IMR-90 (cell line): ENCODE data around the gene ISCU. TPM values are rescaled to one million over a fixed set of nuclear protein-coding genes. Genes with fewer than 3 reads are reported as not detected.

Source experiments
- ATAC-seq: fragments of 200-7000 bp; cut with Tn5 transposase; 2 replicates; pipeline ENCODE4 v1.9.1; 2020; ENCODE audit warnings: low read depth, mild to moderate bottlenecking, moderate library complexity
- BruUV-seq: library from RNA; stranded (reverse); fragments of 400-500 nt; replicated peaks from 2 replicates; lab custom pipeline; 2021; lab: Mats Ljungman, UMichigan
- CTCF ChIA-PET: fragments of 300-600 bp; formaldehyde crosslinking; extraction: SDS; loops from one replicate; lab custom pipeline; 2021; ENCODE audit warnings: antibody characterized with exemption; lab: Yijun Ruan, JAX
- POLR2A ChIA-PET: fragments of 300-600 bp; sonication (Branson Sonifier 250); formaldehyde crosslinking; loops from one replicate; lab custom pipeline; 2022; ENCODE audit warnings: antibody characterized with exemption; ENCODE audit not compliant: unreplicated experiment; lab: Charles Lee
- DNase-seq: peaks from one replicate; pipeline ENCODE4 v3.0.0; 2013
- H2AFZ ChIP-seq: replicated peaks from 2 replicates; pipeline ENCODE3; 2013; ENCODE audit warnings: low read length, mild to moderate bottlenecking; ENCODE audit not compliant: poor library complexity
- H2AK5ac ChIP-seq: 2 replicates; pipeline ENCODE4 v1.6.1; 2013; ENCODE audit warnings: low read depth, low read length, inconsistent platforms
- H2AK9ac ChIP-seq: replicated peaks from 2 replicates; pipeline ENCODE3; 2013; ENCODE audit warnings: mild to moderate bottlenecking, low read depth, low read length, moderate library complexity; ENCODE audit not compliant: poor library complexity
- H2BK120ac ChIP-seq: 2 replicates; pipeline ENCODE4 v1.6.1; 2013; ENCODE audit warnings: low read depth, low read length, inconsistent platforms
- H2BK15ac ChIP-seq: 3 replicates; pipeline ENCODE4 v1.6.1; 2013; ENCODE audit warnings: low read depth, low read length, inconsistent platforms
- H2BK20ac ChIP-seq: 2 replicates; pipeline ENCODE4 v1.6.1; 2013; ENCODE audit warnings: low read depth, mild to moderate bottlenecking, inconsistent platforms, low read length, moderate library complexity
- H2BK5ac ChIP-seq: 2 replicates; pipeline ENCODE4 v1.6.1; 2013; ENCODE audit warnings: mild to moderate bottlenecking, low read depth, low read length, inconsistent platforms; ENCODE audit not compliant: poor library complexity, severe bottlenecking
- H3K14ac ChIP-seq: replicated peaks from 2 replicates; pipeline ENCODE4 v1.6.1; 2013; ENCODE audit warnings: low read depth, low read length, inconsistent platforms
- H3K18ac ChIP-seq: 2 replicates; pipeline ENCODE4 v1.6.1; 2013; ENCODE audit warnings: low read depth, low read length, control low read depth
- H3K23ac ChIP-seq: 2 replicates; pipeline ENCODE4 v1.6.1; 2013; ENCODE audit warnings: low read depth, low read length, inconsistent platforms
- H3K27ac ChIP-seq: 2 replicates; pipeline ENCODE4 v1.5.1; 2013; ENCODE audit warnings: mild to moderate bottlenecking, control low read depth, low read length; ENCODE audit not compliant: insufficient read depth
- H3K27me3 ChIP-seq: 2 replicates; pipeline ENCODE4 v1.6.1; 2013; ENCODE audit warnings: low read length; ENCODE audit not compliant: control insufficient read depth, insufficient read depth
- H3K36me3 ChIP-seq: 2 replicates; pipeline ENCODE4 v1.6.1; 2013; ENCODE audit warnings: low read length, mixed read lengths; ENCODE audit not compliant: control insufficient read depth, insufficient read depth
- H3K4ac ChIP-seq: 2 replicates; pipeline ENCODE4 v1.6.1; 2013; ENCODE audit warnings: low read depth, low read length, inconsistent platforms
- H3K4me1 ChIP-seq: 2 replicates; pipeline ENCODE4 v1.6.1; 2013; ENCODE audit warnings: low read length, mixed read lengths; ENCODE audit not compliant: control insufficient read depth, insufficient read depth
- H3K4me2 ChIP-seq: 2 replicates; pipeline ENCODE4 v1.6.1; 2013; ENCODE audit warnings: low read depth, mild to moderate bottlenecking, control low read depth, low read length, moderate library complexity
- H3K4me3 ChIP-seq: 2 replicates; pipeline ENCODE4 v1.5.1; 2013; ENCODE audit warnings: low read depth, mild to moderate bottlenecking, control low read depth, low read length, moderate library complexity; ENCODE audit not compliant: insufficient read depth
- H3K56ac ChIP-seq: 2 replicates; pipeline ENCODE4 v1.6.1; 2013; ENCODE audit warnings: low read length, inconsistent platforms; ENCODE audit not compliant: insufficient read depth; ENCODE audit errors: extremely low read depth
- H3K79me1 ChIP-seq, 2 experiments: 2 replicates each; pipeline ENCODE4 v1.6.1; 2013; ENCODE audit warnings: low read length in 2 of 2, inconsistent platforms in 1 of 2, low read depth in 1 of 2
- H3K9ac ChIP-seq: 2 replicates; pipeline ENCODE4 v1.6.1; 2013; ENCODE audit warnings: low read depth, low read length, control low read depth
- H3K9me1 ChIP-seq: 2 replicates; pipeline ENCODE4 v1.6.1; 2013; ENCODE audit warnings: low read length, inconsistent platforms; ENCODE audit not compliant: insufficient read depth
- H3K9me3 ChIP-seq: 2 replicates; pipeline ENCODE4 v1.6.1; 2013; ENCODE audit warnings: low read length; ENCODE audit not compliant: control insufficient read depth, insufficient read depth
- H4K20me1 ChIP-seq: 2 replicates; pipeline ENCODE4 v1.6.1; 2013; ENCODE audit warnings: low read length, inconsistent platforms; ENCODE audit not compliant: insufficient read depth
- H4K5ac ChIP-seq: 2 replicates; pipeline ENCODE4 v1.6.1; 2013; ENCODE audit warnings: mild to moderate bottlenecking, low read depth, low read length, control low read depth
- H4K8ac ChIP-seq, 2 experiments: 2 replicates each; pipeline ENCODE4 v1.6.1; 2013; ENCODE audit warnings: low read depth in 2 of 2, low read length in 2 of 2, control low read depth in 1 of 2, inconsistent platforms in 1 of 2
- H4K91ac ChIP-seq: 2 replicates; pipeline ENCODE4 v1.6.1; 2013; ENCODE audit warnings: low read depth, low read length, inconsistent platforms; ENCODE audit not compliant: insufficient read depth
- BHLHE40 ChIP-seq: fragments of 150-350 bp; IDR thresholded peaks from 2 replicates; pipeline ENCODE4 v1.6.1; 2016; ENCODE audit warnings: mild to moderate bottlenecking, low read depth, low read length
- CEBPB ChIP-seq: IDR thresholded peaks from 2 replicates; pipeline ENCODE4 v1.6.1; 2012; ENCODE audit warnings: low read depth, low read length, improper control_type of control experiment
- CHD1 ChIP-seq: IDR thresholded peaks from 2 replicates; pipeline ENCODE4 v1.6.1; 2012; ENCODE audit warnings: low read depth, low read length, improper control_type of control experiment
- FOS ChIP-seq: fragments of 150-350 bp; IDR thresholded peaks from 2 replicates; pipeline ENCODE4 v1.6.1; 2016; ENCODE audit warnings: low read depth, low read length
- MAFK ChIP-seq: IDR thresholded peaks from 2 replicates; pipeline ENCODE4 v1.6.1; 2012; ENCODE audit warnings: low read depth, low read length, improper control_type of control experiment
- MAZ ChIP-seq: IDR thresholded peaks from 2 replicates; pipeline ENCODE4 v1.6.1; 2012; ENCODE audit warnings: low read depth, mild to moderate bottlenecking, low read length, improper control_type of control experiment, moderate library complexity, borderline replicate concordance
- MXI1 ChIP-seq: IDR thresholded peaks from 2 replicates; pipeline ENCODE4 v1.6.1; 2012; ENCODE audit warnings: low read depth, mild to moderate bottlenecking, low read length, moderate library complexity, borderline replicate concordance
- NFE2L2 ChIP-seq: fragments of 150-350 bp; IDR thresholded peaks from 2 replicates; pipeline ENCODE4 v1.6.1; 2016; ENCODE audit warnings: low read depth, mild to moderate bottlenecking, low read length
- POLR2A ChIP-seq: IDR thresholded peaks from 2 replicates; pipeline ENCODE4 v1.6.1; 2012; ENCODE audit warnings: mild to moderate bottlenecking, low read depth, low read length
- RAD21 ChIP-seq: IDR thresholded peaks from 2 replicates; pipeline ENCODE4 v1.6.1; 2012; ENCODE audit warnings: low read length, improper control_type of control experiment
- RCOR1 ChIP-seq: IDR thresholded peaks from 2 replicates; pipeline ENCODE4 v1.6.1; 2012; ENCODE audit warnings: mild to moderate bottlenecking, low read length, improper control_type of control experiment; ENCODE audit not compliant: insufficient replicate concordance
- RFX5 ChIP-seq: IDR thresholded peaks from 2 replicates; pipeline ENCODE4 v1.8.0; 2012; ENCODE audit warnings: low read depth, mild to moderate bottlenecking, low read length, moderate library complexity
- SMC3 ChIP-seq: fragments of 150-350 bp; IDR thresholded peaks from 2 replicates; pipeline ENCODE4 v1.6.1; 2016; ENCODE audit warnings: low read depth, mild to moderate bottlenecking, antibody characterized with exemption, low read length, moderate library complexity
- WGBS, 2 experiments: methylation state at CpG; one replicate each; pipeline versions ENCODE4 v1.1.5 to v1.1.7; 2013; ENCODE audit warnings: missing lambda C conversion rate in 2 of 2; ENCODE audit not compliant: insufficient read length in 1 of 2; ENCODE audit errors: extremely low coverage in 2 of 2; 5-methylcytosine and 5-hydroxymethylcytosine counted together
- dilution Hi-C: fragments of 300-500 bp; cut with HindIII; formaldehyde crosslinking; loops from one replicate; pipeline ENCODE4 v1.14.3; 2018; ENCODE audit warnings: low sequenced_read_pairs; ENCODE audit not compliant: unreplicated experiment
- in situ Hi-C: fragments of 300-500 bp; cut with MboI; formaldehyde crosslinking; loops from 3 replicates; pipeline ENCODE4 v1.14.3; 2019; ENCODE audit warnings: low sequenced_read_pairs, inconsistent platforms, mixed read lengths
- intact Hi-C: fragments of 100-400 bp; cut with micrococcal nuclease; formaldehyde crosslinking; loops from 2 replicates; pipeline ENCODE4 v1.10.0; 2022
- polyA plus RNA-seq, 3 experiments: library from polyadenylated mRNA; depleted of rRNA; stranded (reverse); fragments of >200 nt; gene quantifications; 2 replicates each; pipeline ENCODE4 v1.2.3, GENCODE V29; 2012; ENCODE audit warnings: low replicate concordance in 1 of 3
- total RNA-seq: library from RNA; depleted of rRNA; stranded (reverse); fragments of >200 nt; gene quantifications from 2 replicates; pipeline ENCODE4 v1.2.3, GENCODE V29; 2012
- TF ChIP-seq, protein P1 (sequence below): fragments of 150-350 bp; IDR thresholded peaks from 2 replicates; pipeline ENCODE4 v1.6.1; 2016; ENCODE audit warnings: low read depth, mild to moderate bottlenecking, low read length, moderate library complexity, borderline replicate concordance
- TF ChIP-seq, protein P2 (sequence below): conservative IDR thresholded peaks from 2 replicates; pipeline ENCODE4 v1.5.1; 2012; ENCODE audit warnings: mild to moderate bottlenecking, low read depth, low read length, improper control_type of control experiment
- TF ChIP-seq, protein P3 (sequence below): fragments of 150-350 bp; IDR thresholded peaks from 2 replicates; pipeline ENCODE4 v1.6.1; 2017; ENCODE audit warnings: mild to moderate bottlenecking, antibody characterized with exemption, low read length, low read depth

ISCU gene
- total and polyA plus RNA-seq, 2 of the 4 experiments (the other 2 are of a cell fraction), result 52.7 to 87.2 TPM

DNA sequence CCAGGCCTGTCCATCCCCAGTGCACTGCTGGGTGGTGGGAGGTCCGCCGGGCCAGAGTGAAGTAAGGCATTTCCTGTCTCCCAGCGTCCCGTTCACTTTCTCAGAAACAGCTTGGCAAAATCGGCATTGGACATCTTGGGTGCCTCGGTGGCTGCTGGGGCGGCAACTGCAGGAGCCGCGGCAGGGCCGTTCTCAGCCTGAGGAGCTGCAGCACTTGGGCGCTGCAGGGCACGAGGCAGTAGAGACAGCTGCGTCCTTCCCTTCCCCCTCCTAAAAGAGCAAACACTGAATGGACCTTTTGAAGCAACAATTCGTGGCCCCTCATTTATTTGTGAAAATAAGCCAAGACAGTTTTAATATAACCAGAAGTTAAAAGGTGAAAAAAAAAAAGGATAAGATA lies 39.0 kb upstream of the ISCU start:
- H2AFZ ChIP-seq, result no peak overlapping the region
- H3K27ac ChIP-seq, result no peak overlapping the region
- no peak overlapping the region for H2AK5ac ChIP-seq
- H3K27me3 ChIP-seq, result no peaks in the 10 kb centered on the region
- H3K4ac ChIP-seq, result no peak overlapping the region
- H3K56ac ChIP-seq, result no peak overlapping the region
- TF ChIP-seq RAD21 (no peak), POLR2A (no peak), CHD1 (no peak), RCOR1 (no peak), MAFK (no peak), MAZ (no peak), CEBPB (no peak), MXI1 (no peak), RFX5 (no peak), FOS (no peak), SMC3 (no peak), NFE2L2 (no peak), BHLHE40 (no peak)
- TF ChIP-seq, protein P1, sequence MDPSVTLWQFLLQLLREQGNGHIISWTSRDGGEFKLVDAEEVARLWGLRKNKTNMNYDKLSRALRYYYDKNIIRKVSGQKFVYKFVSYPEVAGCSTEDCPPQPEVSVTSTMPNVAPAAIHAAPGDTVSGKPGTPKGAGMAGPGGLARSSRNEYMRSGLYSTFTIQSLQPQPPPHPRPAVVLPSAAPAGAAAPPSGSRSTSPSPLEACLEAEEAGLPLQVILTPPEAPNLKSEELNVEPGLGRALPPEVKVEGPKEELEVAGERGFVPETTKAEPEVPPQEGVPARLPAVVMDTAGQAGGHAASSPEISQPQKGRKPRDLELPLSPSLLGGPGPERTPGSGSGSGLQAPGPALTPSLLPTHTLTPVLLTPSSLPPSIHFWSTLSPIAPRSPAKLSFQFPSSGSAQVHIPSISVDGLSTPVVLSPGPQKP, result no peak
- TF ChIP-seq, protein P2, sequence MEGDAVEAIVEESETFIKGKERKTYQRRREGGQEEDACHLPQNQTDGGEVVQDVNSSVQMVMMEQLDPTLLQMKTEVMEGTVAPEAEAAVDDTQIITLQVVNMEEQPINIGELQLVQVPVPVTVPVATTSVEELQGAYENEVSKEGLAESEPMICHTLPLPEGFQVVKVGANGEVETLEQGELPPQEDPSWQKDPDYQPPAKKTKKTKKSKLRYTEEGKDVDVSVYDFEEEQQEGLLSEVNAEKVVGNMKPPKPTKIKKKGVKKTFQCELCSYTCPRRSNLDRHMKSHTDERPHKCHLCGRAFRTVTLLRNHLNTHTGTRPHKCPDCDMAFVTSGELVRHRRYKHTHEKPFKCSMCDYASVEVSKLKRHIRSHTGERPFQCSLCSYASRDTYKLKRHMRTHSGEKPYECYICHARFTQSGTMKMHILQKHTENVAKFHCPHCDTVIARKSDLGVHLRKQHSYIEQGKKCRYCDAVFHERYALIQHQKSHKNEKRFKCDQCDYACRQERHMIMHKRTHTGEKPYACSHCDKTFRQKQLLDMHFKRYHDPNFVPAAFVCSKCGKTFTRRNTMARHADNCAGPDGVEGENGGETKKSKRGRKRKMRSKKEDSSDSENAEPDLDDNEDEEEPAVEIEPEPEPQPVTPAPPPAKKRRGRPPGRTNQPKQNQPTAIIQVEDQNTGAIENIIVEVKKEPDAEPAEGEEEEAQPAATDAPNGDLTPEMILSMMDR, result no peak
- TF ChIP-seq, protein P3, sequence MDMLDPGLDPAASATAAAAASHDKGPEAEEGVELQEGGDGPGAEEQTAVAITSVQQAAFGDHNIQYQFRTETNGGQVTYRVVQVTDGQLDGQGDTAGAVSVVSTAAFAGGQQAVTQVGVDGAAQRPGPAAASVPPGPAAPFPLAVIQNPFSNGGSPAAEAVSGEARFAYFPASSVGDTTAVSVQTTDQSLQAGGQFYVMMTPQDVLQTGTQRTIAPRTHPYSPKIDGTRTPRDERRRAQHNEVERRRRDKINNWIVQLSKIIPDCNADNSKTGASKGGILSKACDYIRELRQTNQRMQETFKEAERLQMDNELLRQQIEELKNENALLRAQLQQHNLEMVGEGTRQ, result no peak
- no peak overlapping the region for H3K23ac ChIP-seq
- H3K36me3 ChIP-seq, result peaks cover 67% of the 10 kb centered on the region
- no peak overlapping the region for H3K14ac ChIP-seq
- H3K9me3 ChIP-seq, result no peaks in the 10 kb centered on the region
- dilution Hi-C loops, result no loop called here
- intact Hi-C loops, result no loop called here
- H3K4me1 ChIP-seq, result peaks cover 3% of the 10 kb centered on the region; the same call in 1 of the 2 replicates
- H2BK15ac ChIP-seq, result no peak overlapping the region
- no TSS peak for BruUV-seq
- H2BK120ac ChIP-seq, result no peak overlapping the region
- no peak for ATAC-seq
- H4K91ac ChIP-seq, result no peak overlapping the region
- DNase-seq, result no peak
- H3K18ac ChIP-seq, result no peak overlapping the region
- no peak overlapping the region for H2AK9ac ChIP-seq
- POLR2A ChIA-PET, result no interaction called here
- peaks cover 26 to 54% of the 10 kb centered on the region in 2 experiments for H3K79me1 ChIP-seq
- no peak overlapping the region for H3K9ac ChIP-seq
- H3K9me1 ChIP-seq, result peaks cover 15% of the 10 kb centered on the region; the same call in 1 of the 2 replicates
- peaks cover 19% of the 10 kb centered on the region for H4K20me1 ChIP-seq
- in situ Hi-C loops, result loop anchor here (25.0 kb wide), 1 partner anchor 836 kb away; the partner anchor contains the start of gene PWP1
- no peak overlapping the region for H3K4me3 ChIP-seq
- CTCF ChIA-PET, result no interaction called here
- H2BK5ac ChIP-seq, result no peak overlapping the region
- no peak overlapping the region for H2BK20ac ChIP-seq
- 95% methylated on average over 10 of the region's 14 CpGs; no CpG with 5 or more reads in 1 of the 2 experiments for WGBS, 2 experiments
- no peak overlapping the region for H4K8ac ChIP-seq
- no peak overlapping the region for H3K4me2 ChIP-seq
- no peak overlapping the region for H4K5ac ChIP-seq
